HTERT RPE-1 (cell line): ENCODE measurements around the gene CEP120.
"Not testable (repeated sequence)": the region's sequence is repeated elsewhere in the genome, so short reads cannot be mapped to it uniquely, and the experiment has no call there.

Experiments used
- in situ Hi-C: fragments of 300-500 bp; cut with MboI; formaldehyde crosslinking; loops from 4 replicates; pipeline ENCODE4 v1.14.3; 2020; ENCODE audit warnings: low sequenced_read_pairs

Gene CEP120

GRCh38 chr5:123391009-123391408 is 32.2 kb downstream of the CEP120 start:
- in situ Hi-C loops = no loop called here

- in situ Hi-C loops = no loop called here
Observed at GRCh38 chr5:123389794-123390193, 33.4 kb downstream of the CEP120 start.

- in situ Hi-C loops = no loop called here
Observed at GRCh38 chr5:123387313-123387712, 35.9 kb downstream of the CEP120 start.

- in situ Hi-C loops = no loop called here
Observed at GRCh38 chr5:123382252-123382651, 41.0 kb downstream of the CEP120 start.

GRCh38 chr5:123371575-123372179 is 51.5 kb downstream of the CEP120 start:
- in situ Hi-C loops = no loop called here

GRCh38 chr5:123369371-123369968 is 53.7 kb downstream of the CEP120 start:
- in situ Hi-C loops = no loop called here

GRCh38 chr5:123367739-123368138 is 55.5 kb downstream of the CEP120 start:
- in situ Hi-C loops = no loop called here

- in situ Hi-C loops = no loop called here
Observed at GRCh38 chr5:123365156-123365555, 58.0 kb downstream of the CEP120 start.

- in situ Hi-C loops = no loop called here
Observed at GRCh38 chr5:123364441-123365155, 58.6 kb downstream of the CEP120 start.

GRCh38 chr5:123360910-123361309 is 62.3 kb downstream of the CEP120 start:
- in situ Hi-C loops = no loop called here

GRCh38 chr5:123360201-123360571 is 63.0 kb downstream of the CEP120 start:
- in situ Hi-C loops = no loop called here

GRCh38 chr5:123359454-123360200 is 63.6 kb downstream of the CEP120 start:
- in situ Hi-C loops = no loop called here

- in situ Hi-C loops = no loop called here
Observed at GRCh38 chr5:123358751-123359150, 64.5 kb downstream of the CEP120 start.

- in situ Hi-C loops = no loop called here
Observed at GRCh38 chr5:123358304-123358703, 64.9 kb downstream of the CEP120 start.

- in situ Hi-C loops = no loop called here
Observed at GRCh38 chr5:123351820-123352219, 71.4 kb downstream of the CEP120 start.

GRCh38 chr5:123351240-123351639 is 72.0 kb downstream of the CEP120 start:
- in situ Hi-C loops = no loop called here

GRCh38 chr5:123350742-123351141 is 72.5 kb downstream of the CEP120 start:
- in situ Hi-C loops = no loop called here

- in situ Hi-C loops = no loop called here
Observed at GRCh38 chr5:123344816-123345426, 78.3 kb downstream of the CEP120 start.

- in situ Hi-C loops = no loop called here
Observed at GRCh38 chr5:123340928-123341327, 82.3 kb downstream of the CEP120 start.

GRCh38 chr5:123308377-123308776 is 114.8 kb downstream of the CEP120 start:
- in situ Hi-C loops = not testable (repeated sequence)

GRCh38 chr5:123305751-123306150 is 117.5 kb downstream of the CEP120 start:
- in situ Hi-C loops = no loop called here
